ENCODE results near the gene NR3C2. TPM values are rescaled to one million over a fixed set of nuclear protein-coding genes. Genes with fewer than 3 reads are reported as not detected.

NR3C2 gene
- total RNA-seq, 1 experiment from 2014 or later: 2.7 TPM

- ChIA-PET RAD21 (ENCODE audit: low non-redundant PET in 1 of 2, low total read pairs in 2 of 2, uncharacterized antibody in 2 of 2, unreplicated experiment in 2 of 2) (no interaction called here), POLR2A (no interaction called here), CTCF (no interaction called here)
- ATAC-seq (no peak), DNase-seq (ENCODE audit: low read depth, low spot score) (no peak)
- no peak overlapping the region for H3K4me2 ChIP-seq (ENCODE audit: low read length)
- no peaks in the 10 kb centered on the region for H3K36me3 ChIP-seq (ENCODE audit: control insufficient read depth in 1 of 2, insufficient read depth in 2 of 2, low read length in 2 of 2)
- no TSS peak for BruUV-seq (replicated peaks)
- H3K79me2 ChIP-seq (ENCODE audit: insufficient read depth, low read length): no peaks in the 10 kb centered on the region
- TF ChIP-seq, protein P1, sequence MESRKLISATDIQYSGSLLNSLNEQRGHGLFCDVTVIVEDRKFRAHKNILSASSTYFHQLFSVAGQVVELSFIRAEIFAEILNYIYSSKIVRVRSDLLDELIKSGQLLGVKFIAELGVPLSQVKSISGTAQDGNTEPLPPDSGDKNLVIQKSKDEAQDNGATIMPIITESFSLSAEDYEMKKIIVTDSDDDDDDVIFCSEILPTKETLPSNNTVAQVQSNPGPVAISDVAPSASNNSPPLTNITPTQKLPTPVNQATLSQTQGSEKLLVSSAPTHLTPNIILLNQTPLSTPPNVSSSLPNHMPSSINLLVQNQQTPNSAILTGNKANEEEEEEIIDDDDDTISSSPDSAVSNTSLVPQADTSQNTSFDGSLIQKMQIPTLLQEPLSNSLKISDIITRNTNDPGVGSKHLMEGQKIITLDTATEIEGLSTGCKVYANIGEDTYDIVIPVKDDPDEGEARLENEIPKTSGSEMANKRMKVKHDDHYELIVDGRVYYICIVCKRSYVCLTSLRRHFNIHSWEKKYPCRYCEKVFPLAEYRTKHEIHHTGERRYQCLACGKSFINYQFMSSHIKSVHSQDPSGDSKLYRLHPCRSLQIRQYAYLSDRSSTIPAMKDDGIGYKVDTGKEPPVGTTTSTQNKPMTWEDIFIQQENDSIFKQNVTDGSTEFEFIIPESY (IDR thresholded peaks at IDR 0.05; ENCODE audit: extremely low read depth, insufficient replicate concordance, low read length): no peak
- TF ChIP-seq ELF1 (IDR thresholded peaks at IDR 0.05; ENCODE audit: borderline replicate concordance, low read depth) (no peak), ZNF274 (IDR thresholded peaks at IDR 0.05; ENCODE audit: low read depth, low read length) (no peak), MAX (IDR thresholded peaks at IDR 0.05) (no peak), SP1 (IDR thresholded peaks at IDR 0.05; ENCODE audit: low read depth) (no peak), RAD21 (IDR thresholded peaks at IDR 0.05; ENCODE audit: low read depth) (no peak), EGR1 (IDR thresholded peaks at IDR 0.05; ENCODE audit: low read depth) (no peak), REST (IDR thresholded peaks at IDR 0.05; ENCODE audit: low read depth) (no peak), EZH2phosphoT487 (IDR thresholded peaks at IDR 0.05; ENCODE audit: borderline replicate concordance) (no peak), POLR2AphosphoS5 (IDR thresholded peaks at IDR 0.05; ENCODE audit: low read depth, low read length) (no peak), CBX3 (IDR thresholded peaks at IDR 0.05; ENCODE audit: low read depth) (no peak)
- TF ChIP-seq, protein P2, sequence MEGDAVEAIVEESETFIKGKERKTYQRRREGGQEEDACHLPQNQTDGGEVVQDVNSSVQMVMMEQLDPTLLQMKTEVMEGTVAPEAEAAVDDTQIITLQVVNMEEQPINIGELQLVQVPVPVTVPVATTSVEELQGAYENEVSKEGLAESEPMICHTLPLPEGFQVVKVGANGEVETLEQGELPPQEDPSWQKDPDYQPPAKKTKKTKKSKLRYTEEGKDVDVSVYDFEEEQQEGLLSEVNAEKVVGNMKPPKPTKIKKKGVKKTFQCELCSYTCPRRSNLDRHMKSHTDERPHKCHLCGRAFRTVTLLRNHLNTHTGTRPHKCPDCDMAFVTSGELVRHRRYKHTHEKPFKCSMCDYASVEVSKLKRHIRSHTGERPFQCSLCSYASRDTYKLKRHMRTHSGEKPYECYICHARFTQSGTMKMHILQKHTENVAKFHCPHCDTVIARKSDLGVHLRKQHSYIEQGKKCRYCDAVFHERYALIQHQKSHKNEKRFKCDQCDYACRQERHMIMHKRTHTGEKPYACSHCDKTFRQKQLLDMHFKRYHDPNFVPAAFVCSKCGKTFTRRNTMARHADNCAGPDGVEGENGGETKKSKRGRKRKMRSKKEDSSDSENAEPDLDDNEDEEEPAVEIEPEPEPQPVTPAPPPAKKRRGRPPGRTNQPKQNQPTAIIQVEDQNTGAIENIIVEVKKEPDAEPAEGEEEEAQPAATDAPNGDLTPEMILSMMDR (IDR thresholded peaks at IDR 0.05 in 2 of 3, conservative IDR thresholded peaks at IDR 0.05 in 1 of 3; ENCODE audit: borderline replicate concordance in 1 of 3, insufficient read depth in 1 of 3, low read depth in 2 of 3, low read length in 2 of 3): no peak
- H4K20me1 ChIP-seq (ENCODE audit: insufficient read depth): no peaks in the 10 kb centered on the region
- H3K9me2 ChIP-seq (ENCODE audit: insufficient read depth): no peaks in the 10 kb centered on the region
- no peak overlapping the region for H3K9ac ChIP-seq (ENCODE audit: low read length)
- no peak overlapping the region for H2AFZ ChIP-seq (ENCODE audit: low read depth, low read length, poor library complexity, severe bottlenecking)
- H3K27me3 ChIP-seq (ENCODE audit: insufficient read depth, low read length): no peaks in the 10 kb centered on the region
- intact Hi-C loops (cut with micrococcal nuclease): no loop called here
- no peaks in the 10 kb centered on the region for H3K4me1 ChIP-seq (ENCODE audit: control insufficient read depth in 1 of 2, insufficient read depth in 2 of 2, low read length in 2 of 2)
- no peaks in the 10 kb centered on the region for H3K9me3 ChIP-seq (ENCODE audit: control insufficient read depth in 1 of 2, insufficient read depth in 1 of 2, low read depth in 1 of 2, low read length in 2 of 2)
- no peak overlapping the region for H3K4me3 ChIP-seq (replicated peaks in 1 of 2; ENCODE audit: low read depth in 1 of 2, low read length in 2 of 2)
- no peak overlapping the region for H3K27ac ChIP-seq (ENCODE audit: low read depth, low read length)
Observed at GRCh38 chr4:148292686-148293085, 149.5 kb downstream of the NR3C2 start.
